ENCODE results near the gene CIAPIN1. TPM values are rescaled to one million over a fixed set of nuclear protein-coding genes. Genes with fewer than 3 reads are reported as not detected.

Gene CIAPIN1
- total RNA-seq, 1 experiment from 2014 or later, result 99.9 TPM

GRCh38 chr16:57478396-57479204 lies 31.4 kb upstream of the CIAPIN1 start:
- Mint-ChIP-seq H3K4me1 (ENCODE audit: insufficient read depth, unreplicated experiment) (no peaks in the 10 kb centered on the region), H3K4me3 (ENCODE audit: unreplicated experiment) (no peak overlapping the region), H3K27ac (ENCODE audit: low read depth, unreplicated experiment) (no peak overlapping the region), H3K9me3 (ENCODE audit: unreplicated experiment) (no peaks in the 10 kb centered on the region), H3K36me3 (ENCODE audit: insufficient read depth, unreplicated experiment) (no peaks in the 10 kb centered on the region), H3K27me3 (ENCODE audit: insufficient read depth, unreplicated experiment) (no peaks in the 10 kb centered on the region)
- no TSS peak for BruUV-seq (replicated peaks)
- CTCF ChIA-PET, result interaction anchor here (0.6 kb wide), 1 partner anchor 905 kb away, joined by 3 read pairs; no protein-coding TSS in a partner anchor
- no peak for TF ChIP-seq CTCF (IDR thresholded peaks at IDR 0.05; ENCODE audit: unreplicated experiment)
- intact Hi-C loops (cut with micrococcal nuclease), result no loop called here
- POLR2A ChIA-PET, result no interaction called here
- no peak for DNase-seq (ENCODE audit: unreplicated experiment)

GRCh38 chr16:57477531-57478202 lies 30.5 kb upstream of the CIAPIN1 start:
- no peak for DNase-seq (ENCODE audit: unreplicated experiment)
- no peaks in the 10 kb centered on the region for H3K36me3 Mint-ChIP-seq (ENCODE audit: insufficient read depth, unreplicated experiment)
- CTCF ChIA-PET, result no interaction called here
- no peak overlapping the region for H3K4me3 Mint-ChIP-seq (ENCODE audit: unreplicated experiment)
- H3K27me3 Mint-ChIP-seq (ENCODE audit: insufficient read depth, unreplicated experiment), result no peaks in the 10 kb centered on the region
- intact Hi-C loops (cut with micrococcal nuclease), result no loop called here
- H3K4me1 Mint-ChIP-seq (ENCODE audit: insufficient read depth, unreplicated experiment), result no peaks in the 10 kb centered on the region
- POLR2A ChIA-PET, result no interaction called here
- no peaks in the 10 kb centered on the region for H3K9me3 Mint-ChIP-seq (ENCODE audit: unreplicated experiment)
- BruUV-seq (replicated peaks), result no TSS peak
- no peak overlapping the region for H3K27ac Mint-ChIP-seq (ENCODE audit: low read depth, unreplicated experiment)
- TF ChIP-seq CTCF (IDR thresholded peaks at IDR 0.05; ENCODE audit: unreplicated experiment), result no peak

- Mint-ChIP-seq H3K36me3 (ENCODE audit: insufficient read depth, unreplicated experiment) (no peaks in the 10 kb centered on the region), H3K27me3 (ENCODE audit: insufficient read depth, unreplicated experiment) (no peaks in the 10 kb centered on the region), H3K4me3 (ENCODE audit: unreplicated experiment) (no peak overlapping the region), H3K9me3 (ENCODE audit: unreplicated experiment) (no peaks in the 10 kb centered on the region), H3K4me1 (ENCODE audit: insufficient read depth, unreplicated experiment) (no peaks in the 10 kb centered on the region), H3K27ac (ENCODE audit: low read depth, unreplicated experiment) (no peak overlapping the region)
- no peak for TF ChIP-seq CTCF (IDR thresholded peaks at IDR 0.05; ENCODE audit: unreplicated experiment)
- BruUV-seq (replicated peaks), result no TSS peak
- POLR2A ChIA-PET, result no interaction called here
- intact Hi-C loops (cut with micrococcal nuclease), result no loop called here
- CTCF ChIA-PET, result no interaction called here
- no peak for DNase-seq (ENCODE audit: unreplicated experiment)
Measured at GRCh38 chr16:57476546-57477410, 29.6 kb upstream of the CIAPIN1 start.

Measured in MCF 10A (cell line).